ENCODE data around the gene KDM4C.

DNA sequence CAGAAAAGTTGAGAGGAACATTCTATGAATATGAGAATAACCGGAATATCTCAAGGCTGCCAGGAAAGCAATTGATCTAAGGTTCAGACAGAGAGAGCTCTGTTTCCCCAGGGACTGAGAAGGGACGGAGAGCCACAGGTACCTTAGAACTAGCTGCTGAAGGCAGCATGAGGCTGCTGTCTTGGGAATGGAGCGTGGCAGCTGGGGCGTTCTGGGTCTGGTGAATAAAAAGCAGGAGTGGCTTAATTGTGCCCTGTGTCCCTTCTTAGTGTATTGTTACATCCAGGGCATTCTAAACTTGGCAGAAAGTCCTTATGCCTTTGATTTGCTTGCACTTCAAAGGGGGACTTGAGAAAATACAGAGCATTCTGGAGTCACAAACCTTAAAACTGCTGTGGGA, 434.5 kb downstream of the KDM4C start:
- TF ChIP-seq EZH2phosphoT487 (IDR thresholded peaks at IDR 0.05; ENCODE audit: insufficient read depth, low read depth) (no peak), EZH2 (IDR thresholded peaks at IDR 0.05; ENCODE audit: insufficient read depth, poor library complexity, severe bottlenecking) (no peak)
